Lower leg skin (tissue), 3 donors: Measurements from ENCODE around the gene CCL3.

Experiments
- CTCF ChIP-seq, 3 donors: fragments of 450-650 bp; IDR thresholded peaks; one replicate each; pipeline ENCODE4 v1.5.1; 2016; ENCODE audit warnings: antibody characterized with exemption in 3 of 3, mild to moderate bottlenecking in 3 of 3, moderate library complexity in 2 of 3
- POLR2A ChIP-seq, 2 donors: fragments of 450-650 bp; IDR thresholded peaks; one replicate each; pipeline ENCODE4 v1.6.1; 2016 to 2017; ENCODE audit warnings: antibody characterized with exemption in 2 of 2, mild to moderate bottlenecking in 1 of 2, moderate library complexity in 1 of 2

- no peak for TF ChIP-seq CTCF (IDR thresholded peaks at IDR 0.05)
- no peak for TF ChIP-seq POLR2A (IDR thresholded peaks at IDR 0.05)
Observed at GRCh38 chr17:36111068-36111490, 21.1 kb upstream of the CCL3 start.
